GM10266 (cell line): Measurements from ENCODE around the gene FAM168A.

Experiments used
- DNase-seq: peaks from one replicate; pipeline ENCODE4 v3.0.0; 2012; ENCODE audit errors: extremely low spot score
- CTCF ChIP-seq: IDR thresholded peaks from 2 replicates; pipeline ENCODE4 v1.5.1; 2012; ENCODE audit warnings: mild to moderate bottlenecking, low read depth; ENCODE audit not compliant: control insufficient read depth, insufficient read depth; ENCODE audit errors: missing control alignments

FAM168A gene

GRCh38 chr11:73393011-73393380, 204.9 kb downstream of the FAM168A start:
- DNase-seq: no peak
- no peak for TF ChIP-seq CTCF

GRCh38 chr11:73392108-73393010, 205.6 kb downstream of the FAM168A start:
- DNase-seq: no peak

GRCh38 chr11:73391665-73392064, 206.2 kb downstream of the FAM168A start:
- TF ChIP-seq CTCF: no peak
- DNase-seq: no peak

More at GRCh38 chr11:73392108-73393010, 205.6 kb downstream of the FAM168A start:
- TF ChIP-seq CTCF: no peak

- DNase-seq: no peak
- TF ChIP-seq CTCF: no peak
Measured at GRCh38 chr11:73390601-73391565, 207.0 kb downstream of the FAM168A start.

- no peak for DNase-seq
Measured at GRCh38 chr11:73389916-73390315, 208.0 kb downstream of the FAM168A start.

GRCh38 chr11:73389134-73389525, 208.8 kb downstream of the FAM168A start:
- DNase-seq: no peak
- TF ChIP-seq CTCF: no peak

More at GRCh38 chr11:73389916-73390315, 208.0 kb downstream of the FAM168A start:
- no peak for TF ChIP-seq CTCF
